ENCODE measurements around the gene LTO1.

Gene LTO1

GRCh38 chr11:69656536-69657455 is 18.4 kb downstream of the LTO1 start:
- DNase-seq = no peak

- no peak for DNase-seq
Observed at GRCh38 chr11:69655479-69656428, 19.4 kb downstream of the LTO1 start.

- DNase-seq = no peak
Observed at GRCh38 chr11:69654660-69655478, 20.3 kb downstream of the LTO1 start.

GRCh38 chr11:69654001-69654659 is 21.0 kb downstream of the LTO1 start:
- no peak for DNase-seq

- no peak for DNase-seq
Observed at GRCh38 chr11:69653406-69653960, 21.7 kb downstream of the LTO1 start.

GRCh38 chr11:69652999-69653398 is 22.2 kb downstream of the LTO1 start:
- DNase-seq = no peak

GRCh38 chr11:69651834-69652620 is 23.1 kb downstream of the LTO1 start:
- DNase-seq = no peak

GRCh38 chr11:69650832-69651344 is 24.3 kb downstream of the LTO1 start:
- DNase-seq = no peak

GRCh38 chr11:69650081-69650831 is 24.9 kb downstream of the LTO1 start:
- no peak for DNase-seq

GRCh38 chr11:69649576-69649900 is 25.6 kb downstream of the LTO1 start:
- DNase-seq = no peak

GRCh38 chr11:69648679-69649575 is 26.2 kb downstream of the LTO1 start:
- no peak for DNase-seq

- no peak for DNase-seq
Observed at GRCh38 chr11:69647761-69648497, 27.2 kb downstream of the LTO1 start.

GRCh38 chr11:69647390-69647748 is 27.8 kb downstream of the LTO1 start:
- no peak for DNase-seq

GRCh38 chr11:69646493-69647389 is 28.4 kb downstream of the LTO1 start:
- no peak for DNase-seq

- no peak for DNase-seq
Observed at GRCh38 chr11:69645801-69646492, 29.2 kb downstream of the LTO1 start.

GRCh38 chr11:69644962-69645675 is 30.0 kb downstream of the LTO1 start:
- no peak for DNase-seq

All from T-helper 9 cell (primary cell).